GM18502 (cell line): ENCODE data around the gene PGS1.

ENCODE experiments used
- ATAC-seq: cut with Tn5 transposase; IDR thresholded peaks from one replicate; pipeline ENCODE4 v1.9.1; 2021; ENCODE audit warnings: mild to moderate bottlenecking; ENCODE audit not compliant: unreplicated experiment, poor library complexity

The PGS1 gene

GRCh38 chr17:78435330-78436005 lies 57.0 kb downstream of the PGS1 start:
- no peak for ATAC-seq

- ATAC-seq, result no peak
Measured at GRCh38 chr17:78437508-78438169, 59.2 kb downstream of the PGS1 start.

GRCh38 chr17:78438271-78438691 lies 59.8 kb downstream of the PGS1 start:
- ATAC-seq, result no peak

GRCh38 chr17:78438694-78439325 lies 60.4 kb downstream of the PGS1 start:
- ATAC-seq, result no peak

DNA sequence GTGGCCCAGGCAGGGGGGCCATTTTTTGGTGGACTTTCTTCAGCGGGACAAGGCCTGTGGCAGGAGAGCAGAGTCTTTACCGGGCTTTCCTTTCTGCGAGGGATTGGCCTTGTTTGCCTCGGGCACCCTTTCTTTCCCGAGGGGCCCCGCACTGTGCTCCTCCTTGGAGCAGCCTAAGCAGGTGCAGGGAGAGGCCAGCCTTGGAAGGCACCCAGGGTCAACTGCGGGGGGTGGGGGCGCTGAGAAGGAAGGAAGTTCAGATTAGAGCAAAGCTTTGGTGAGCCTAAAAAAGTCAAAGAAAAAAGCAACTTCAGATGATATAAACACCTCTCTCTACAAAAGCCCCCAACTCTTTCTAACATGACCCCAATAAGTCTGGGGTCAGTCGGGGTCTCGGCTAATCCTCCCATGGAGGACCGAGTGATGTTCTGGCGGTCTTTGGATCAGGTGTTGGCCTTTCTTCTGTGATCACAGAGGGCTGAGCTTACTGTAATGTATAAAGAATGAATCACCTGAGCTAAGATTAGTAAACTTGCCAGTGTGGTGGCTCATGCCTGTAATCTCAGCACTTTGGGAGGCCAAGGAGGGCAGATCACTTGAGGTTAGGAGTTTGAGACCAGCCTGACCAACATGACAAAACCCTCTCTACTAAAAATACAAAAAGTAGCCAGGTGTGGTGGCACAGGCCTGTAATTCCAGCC lies 63.0 kb downstream of the PGS1 start:
- no peak for ATAC-seq

DNA sequence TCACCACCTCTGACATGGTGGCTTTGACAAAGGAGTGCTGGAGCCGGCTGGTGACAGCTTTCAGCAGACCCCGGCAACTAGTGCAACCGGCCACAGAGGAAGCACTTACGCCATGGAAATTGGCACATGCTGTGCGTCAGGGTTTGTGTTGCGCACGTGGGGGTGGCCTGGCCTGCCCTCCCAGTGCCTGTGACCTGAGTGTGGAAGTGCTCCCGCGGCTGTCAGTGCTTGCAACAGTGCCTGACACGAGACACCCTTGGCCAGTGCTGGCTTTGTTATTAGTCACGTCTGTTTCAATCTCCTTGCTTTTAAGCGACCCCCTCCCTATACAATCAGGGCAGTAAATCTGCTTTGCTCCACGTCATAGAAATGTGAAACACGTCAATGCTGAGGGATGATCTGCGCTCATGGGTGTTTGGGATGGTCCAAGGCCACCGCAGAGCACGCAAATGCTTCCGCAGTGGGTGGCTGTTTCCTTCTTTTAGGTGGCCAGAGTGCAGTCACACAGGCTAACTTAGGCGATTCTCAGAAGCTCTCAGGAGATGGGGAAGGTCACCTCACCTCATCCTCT lies 64.3 kb downstream of the PGS1 start:
- no peak for ATAC-seq

- ATAC-seq, result no peak
Measured at GRCh38 chr17:78444392-78444791, 65.9 kb downstream of the PGS1 start.

DNA sequence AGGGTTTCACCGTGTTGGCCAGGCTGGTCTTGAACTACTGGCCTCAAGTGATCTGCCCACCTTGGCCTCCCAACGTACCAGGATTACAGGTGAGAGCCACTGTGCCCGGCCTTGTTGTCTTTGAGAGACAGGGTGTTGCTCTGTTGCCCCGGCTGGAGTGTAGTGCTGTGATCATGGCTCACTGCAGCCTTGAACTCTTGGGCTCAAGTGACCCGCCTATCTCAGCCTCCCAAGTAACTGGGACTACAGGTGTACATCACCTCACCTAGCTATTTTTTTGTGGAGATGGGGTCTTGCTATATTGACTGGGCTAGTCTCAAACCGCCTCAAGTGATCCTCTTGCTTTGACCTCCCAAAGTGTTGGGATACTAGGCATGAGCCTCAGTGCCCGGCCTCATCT lies 68.4 kb downstream of the PGS1 start:
- no peak for ATAC-seq

GRCh38 chr17:78448356-78448993 lies 70.0 kb downstream of the PGS1 start:
- no peak for ATAC-seq

DNA sequence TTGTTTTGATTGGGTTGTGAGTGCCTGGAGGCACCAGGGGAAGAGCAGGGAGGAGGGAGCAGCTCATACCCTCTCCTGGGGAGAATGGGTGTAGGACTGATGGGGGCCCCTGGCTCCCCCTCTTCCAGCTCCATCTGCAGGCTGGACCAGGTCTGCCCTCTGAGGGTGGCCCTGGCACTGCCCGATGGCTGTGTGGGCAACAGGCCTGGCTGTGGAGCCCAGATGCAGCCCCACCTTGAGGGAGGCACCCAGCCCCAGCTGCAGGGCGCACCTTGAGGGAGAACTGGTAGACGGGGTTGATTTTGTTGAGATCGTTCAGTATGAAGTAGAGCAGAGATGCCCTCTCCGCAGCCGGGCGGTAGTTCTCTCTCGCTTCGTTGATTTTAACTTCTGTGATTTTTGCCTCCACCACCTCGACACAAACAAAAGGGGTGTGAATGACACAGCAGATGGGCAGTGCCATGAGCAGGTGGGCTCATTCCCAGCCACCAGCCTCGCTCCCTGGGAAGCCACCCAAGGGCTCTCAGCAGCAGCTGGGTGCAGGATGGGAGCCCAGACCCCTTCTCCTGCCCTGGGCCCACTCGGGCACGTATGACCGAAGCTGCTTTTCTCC lies 71.6 kb downstream of the PGS1 start:
- ATAC-seq, result no peak

- ATAC-seq, result no peak
Measured at GRCh38 chr17:78450696-78451345, 72.4 kb downstream of the PGS1 start.

- no peak for ATAC-seq
Measured at GRCh38 chr17:78451753-78452152, 73.3 kb downstream of the PGS1 start.

GRCh38 chr17:78454346-78454745 lies 75.9 kb downstream of the PGS1 start:
- ATAC-seq, result no peak

DNA sequence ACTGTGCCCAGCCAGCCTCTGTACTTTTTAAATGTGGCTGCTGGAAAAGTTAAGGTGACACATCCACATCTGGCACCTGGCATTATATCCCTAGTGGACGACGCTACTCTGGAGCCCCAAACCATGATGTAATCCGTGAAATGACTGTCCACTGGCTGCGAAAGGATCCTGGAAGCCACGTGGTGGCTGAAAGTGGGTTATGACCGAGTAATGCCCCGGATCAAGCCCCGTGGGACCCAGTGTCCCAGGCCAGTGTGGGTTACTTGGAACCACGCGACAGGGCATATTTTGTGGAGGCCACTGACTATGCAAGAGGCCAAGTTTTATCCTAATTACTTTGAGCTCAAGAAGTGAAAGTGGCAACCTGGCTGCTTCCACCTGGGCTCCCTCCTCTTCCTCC lies 79.6 kb downstream of the PGS1 start:
- ATAC-seq, result no peak

- no peak for ATAC-seq
Measured at GRCh38 chr17:78458736-78459335, 80.4 kb downstream of the PGS1 start.

- ATAC-seq, result no peak
Measured at GRCh38 chr17:78459696-78460095, 81.2 kb downstream of the PGS1 start.

DNA sequence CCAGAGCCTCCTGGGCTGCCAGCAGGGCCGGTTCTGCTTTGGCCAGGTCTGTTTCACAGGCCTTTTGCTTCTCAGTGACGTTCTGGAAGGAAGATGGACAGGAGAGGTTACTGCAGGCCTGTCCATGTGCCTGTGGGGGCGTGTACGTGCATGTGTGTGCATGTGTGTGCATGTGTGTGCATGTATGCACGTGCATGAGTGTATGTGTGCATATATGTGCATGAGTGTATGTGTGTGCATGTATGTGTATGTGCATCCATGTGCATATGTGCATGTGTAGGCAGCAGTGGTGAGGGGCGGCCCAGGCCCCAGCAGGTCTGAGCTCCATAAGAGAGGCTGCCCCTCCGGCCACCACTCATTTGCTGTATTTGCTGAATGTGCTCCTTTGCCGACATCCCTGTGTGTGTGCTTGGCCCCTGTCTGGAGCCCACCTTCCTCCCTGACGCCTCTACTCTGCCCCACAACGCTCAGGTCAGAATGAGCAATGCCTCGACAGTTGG lies 81.8 kb downstream of the PGS1 start:
- no peak for ATAC-seq

DNA sequence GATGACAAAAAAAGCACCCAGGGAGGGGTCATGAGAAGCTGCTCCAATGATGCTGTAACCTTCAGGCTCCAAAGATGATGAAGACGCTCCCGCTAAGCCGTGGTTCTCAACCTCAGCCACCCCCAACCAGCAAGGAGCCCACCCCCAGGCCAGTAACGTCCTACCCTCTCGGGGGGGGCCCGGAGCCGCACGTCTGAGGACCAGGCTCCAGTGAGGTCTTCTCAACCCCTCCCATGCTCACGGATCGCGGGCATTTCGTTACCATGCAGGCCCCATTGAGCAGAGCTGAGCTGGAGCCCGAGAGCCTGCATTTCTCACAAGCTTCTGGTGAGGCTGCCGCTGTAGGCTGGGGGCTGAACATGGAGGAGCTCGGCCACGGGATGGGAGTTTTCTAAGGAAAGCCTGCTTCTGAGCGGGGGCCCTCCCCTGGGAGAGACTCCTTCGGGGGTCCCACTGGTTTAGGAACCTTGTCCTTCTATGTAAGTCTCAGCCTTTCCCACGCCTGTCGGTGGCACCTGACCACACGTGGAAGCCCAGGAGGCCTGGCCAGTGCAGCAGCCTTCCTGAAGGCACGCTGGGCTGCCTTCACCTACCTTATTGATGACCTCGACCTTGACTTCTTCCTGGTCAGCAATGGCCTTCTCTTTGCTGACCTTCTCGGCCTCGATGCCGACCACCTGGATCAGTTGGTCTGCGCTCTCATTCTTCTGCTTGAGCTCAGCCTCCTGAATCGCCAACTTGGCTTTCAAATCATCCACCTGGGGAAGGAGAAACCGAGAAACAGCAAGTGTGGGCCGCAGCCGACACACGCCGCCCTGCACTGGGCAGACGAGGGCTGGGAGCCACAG lies 82.7 kb downstream of the PGS1 start:
- ATAC-seq, result no peak
